SHP77 (cell line): ENCODE data around the gene ZNF285.
"Not testable (repeated sequence)": the region's sequence is repeated elsewhere in the genome, so short reads cannot be mapped to it uniquely, and the experiment has no call there.

Experiments used
- DNase-seq, 2 experiments: peaks; one replicate each; lab custom pipeline; 2025; lab: John Stamatoyannopoulos, UW

Gene ZNF285

DNA sequence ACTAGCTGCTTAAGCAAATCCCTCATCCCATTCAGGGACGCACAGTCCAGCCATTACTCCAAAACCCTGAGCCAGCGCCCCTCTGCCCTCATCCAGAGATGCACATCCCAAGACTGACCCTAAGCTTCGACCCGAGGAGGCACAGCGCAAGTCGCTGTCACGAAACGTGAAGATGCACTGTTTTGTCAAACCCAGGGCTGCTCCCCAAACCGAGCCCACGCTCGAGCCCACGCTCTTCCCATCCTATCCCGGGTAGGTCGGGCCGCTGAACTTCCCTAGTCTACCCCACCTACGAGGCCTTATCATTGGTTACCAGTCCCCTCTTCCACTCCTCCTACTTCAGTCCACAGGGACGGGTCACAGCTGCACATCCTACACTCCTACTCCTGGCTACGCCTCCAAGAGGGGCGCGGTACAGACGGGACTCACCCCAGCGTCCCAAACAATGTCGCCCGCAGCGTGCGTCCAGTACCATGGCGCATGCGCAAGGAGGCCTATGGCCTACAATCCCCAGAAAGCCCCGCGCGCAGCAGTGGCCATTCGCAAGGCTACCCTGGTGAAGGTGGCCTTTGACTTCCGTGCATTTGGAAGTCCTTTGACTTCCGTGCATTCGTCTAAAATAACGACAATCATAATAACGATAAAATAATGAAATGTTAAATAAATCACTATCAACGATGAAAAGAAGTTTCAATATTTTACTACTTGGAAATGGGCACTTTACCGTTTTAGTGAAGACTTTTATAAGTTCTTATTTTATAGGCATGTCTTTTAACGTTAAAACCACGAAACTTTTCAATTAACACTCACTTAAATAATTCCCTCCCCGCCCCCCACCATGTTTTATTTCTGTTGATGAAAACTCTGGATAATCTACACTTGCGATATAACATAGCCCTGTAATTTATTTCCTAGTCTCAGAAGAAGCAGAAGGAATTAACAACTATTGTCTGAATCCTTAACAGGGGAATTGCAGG lies at the start of gene ZNF285:
TSS of gene ZNF285 (minus strand) at position 470 of the 977 bp plus-strand sequence. CDS start 4,395 bp downstream, outside the sequence.
- DNase-seq, result no peak

GRCh38 chr19:44447916-44448674 lies 46.7 kb upstream of the ZNF285 start, which contains the start of gene ZNF229:
TSS of gene ZNF229 (minus strand) at chr19:44448472. CDS start at chr19:44442847, 5,625 bp downstream.
- peak; percentile 79 to 84 for DNase-seq

DNA sequence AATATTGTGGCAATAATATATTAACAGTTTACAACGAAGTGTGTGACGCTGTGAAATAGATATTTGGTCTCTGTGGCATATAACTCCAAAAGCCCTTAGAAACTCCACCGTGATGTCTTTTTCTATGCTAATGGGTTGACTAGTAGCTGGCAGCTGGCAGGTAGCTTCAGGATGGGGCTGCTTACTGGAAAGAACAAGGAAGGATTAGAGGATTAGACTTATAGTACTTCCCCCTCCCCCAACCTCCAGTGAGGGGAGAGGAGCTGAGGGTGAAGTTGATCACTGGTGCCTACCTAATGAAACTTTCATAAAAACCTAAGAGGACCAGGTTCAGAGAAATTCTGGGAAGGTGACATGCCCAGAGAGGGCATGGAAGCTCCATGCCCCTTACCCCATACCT lies 37.0 kb upstream of the ZNF285 start:
- DNase-seq, result no peak

GRCh38 chr19:44435441-44435840 lies 34.0 kb upstream of the ZNF285 start:
- no peak for DNase-seq

DNA sequence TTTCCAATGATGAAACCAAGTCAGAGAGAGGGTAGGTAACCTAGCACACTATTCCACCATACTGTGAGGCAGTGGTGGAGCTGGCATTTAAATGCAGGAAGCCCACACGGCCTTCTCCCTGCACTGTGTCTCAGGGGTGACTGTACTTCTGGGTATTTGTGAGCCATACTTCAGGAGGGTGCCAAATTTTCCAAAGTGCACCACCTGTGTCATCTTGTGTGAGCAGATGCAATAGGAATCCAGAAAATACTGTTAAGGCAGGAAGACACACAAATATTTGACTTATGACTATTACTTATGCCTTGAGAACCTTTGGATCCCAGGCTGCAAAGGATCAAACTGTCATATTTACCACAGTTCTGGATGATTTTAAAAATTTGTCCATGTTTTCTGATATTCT lies 29.5 kb upstream of the ZNF285 start:
- DNase-seq, result no peak

GRCh38 chr19:44415553-44415952 lies 14.1 kb upstream of the ZNF285 start:
- not testable (repeated sequence) for DNase-seq

GRCh38 chr19:44389268-44389667 lies 12.1 kb downstream of the ZNF285 start:
- DNase-seq, result not testable (repeated sequence)

DNA sequence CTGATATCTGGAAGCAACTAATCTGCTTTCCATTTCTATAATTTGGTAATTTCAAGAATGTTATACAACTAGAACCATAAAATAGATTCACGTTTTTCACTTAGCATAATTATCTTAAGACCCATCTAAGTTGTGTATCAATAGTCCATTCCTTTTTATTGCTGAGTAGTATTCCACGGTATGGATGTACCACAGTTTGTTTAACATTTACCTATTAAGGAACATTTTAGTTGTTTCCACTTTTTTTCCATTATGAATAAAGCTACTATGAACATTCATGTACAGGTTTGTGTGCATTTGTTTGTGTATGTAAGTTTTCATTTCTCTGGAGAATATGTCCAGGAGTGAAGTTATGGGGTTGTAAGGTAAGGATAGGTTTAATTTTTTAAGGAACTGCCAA lies 26.6 kb downstream of the ZNF285 start:
- no peak for DNase-seq

GRCh38 chr19:44371815-44372480 lies 29.5 kb downstream of the ZNF285 start:
- DNase-seq, result no peak

DNA sequence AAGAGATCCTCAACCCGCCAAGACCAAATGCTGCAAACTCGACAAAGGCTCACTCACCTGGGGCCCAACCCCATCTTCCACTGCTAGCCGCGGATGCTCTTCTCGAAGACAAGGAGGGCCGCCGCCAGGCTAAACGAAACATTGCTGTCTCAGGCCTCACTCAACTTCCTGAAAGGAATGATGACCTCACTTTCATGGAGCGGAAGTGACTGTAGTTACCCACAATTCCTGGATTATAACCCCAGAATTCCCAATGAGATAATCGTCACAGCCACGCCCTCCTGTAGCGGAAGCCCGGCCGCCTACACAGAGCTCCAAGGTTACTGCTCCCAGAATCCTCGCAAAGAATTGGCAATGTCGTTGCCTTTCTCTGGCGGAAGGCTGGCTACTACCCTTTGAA lies 34.4 kb downstream of the ZNF285 start:
- no peak for DNase-seq

- peak; percentile 94 to 96 for DNase-seq
Measured at GRCh38 chr19:44356383-44357111, 44.9 kb downstream of the ZNF285 start, which contains the start of gene ZNF112. TSS of gene ZNF112 (minus strand) at chr19:44356680. CDS start at chr19:44340539, 16,141 bp downstream.

- DNase-seq, result no peak
Measured at GRCh38 chr19:44346556-44346955, 54.9 kb downstream of the ZNF285 start.

DNA sequence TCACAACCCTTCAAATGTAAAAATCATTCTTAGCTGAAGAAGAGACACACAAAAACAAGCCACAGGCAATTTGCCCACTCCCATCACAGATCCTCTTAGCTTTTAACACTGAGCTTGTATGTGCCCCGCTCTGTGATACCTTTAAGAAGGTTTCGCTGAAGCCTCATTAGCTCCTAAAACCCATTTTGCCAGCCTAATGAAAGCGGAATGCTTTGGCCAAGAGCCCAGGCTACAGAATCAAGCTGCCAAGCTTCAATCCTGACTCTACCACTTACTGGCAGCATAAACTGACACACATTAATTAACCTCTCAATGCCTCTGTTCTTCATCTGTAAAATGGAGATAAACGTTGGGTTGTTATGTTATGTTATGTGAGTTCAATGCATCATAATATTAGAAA lies 55.4 kb downstream of the ZNF285 start:
- no peak for DNase-seq

- no peak for DNase-seq
Measured at GRCh38 chr19:44344255-44344654, 57.2 kb downstream of the ZNF285 start.

DNA sequence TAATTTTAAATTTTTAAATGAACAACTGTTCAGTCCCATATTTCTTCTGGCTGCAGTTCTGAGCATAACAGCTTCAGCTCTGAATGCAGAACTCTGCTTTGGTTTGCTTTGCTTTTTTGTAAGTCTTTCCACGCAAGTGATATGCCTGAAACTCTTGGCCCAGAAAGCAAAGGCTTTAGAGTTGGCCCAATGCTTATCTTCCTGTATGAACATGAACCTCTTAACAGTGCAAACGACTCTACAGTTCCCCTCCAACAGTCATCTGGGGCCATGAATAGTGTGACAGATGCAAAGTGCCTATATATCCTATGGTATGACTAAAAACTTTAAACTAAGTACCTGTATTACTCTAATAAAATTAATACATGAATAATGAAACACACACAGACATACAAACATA lies 59.6 kb downstream of the ZNF285 start:
- DNase-seq, result no peak

DNA sequence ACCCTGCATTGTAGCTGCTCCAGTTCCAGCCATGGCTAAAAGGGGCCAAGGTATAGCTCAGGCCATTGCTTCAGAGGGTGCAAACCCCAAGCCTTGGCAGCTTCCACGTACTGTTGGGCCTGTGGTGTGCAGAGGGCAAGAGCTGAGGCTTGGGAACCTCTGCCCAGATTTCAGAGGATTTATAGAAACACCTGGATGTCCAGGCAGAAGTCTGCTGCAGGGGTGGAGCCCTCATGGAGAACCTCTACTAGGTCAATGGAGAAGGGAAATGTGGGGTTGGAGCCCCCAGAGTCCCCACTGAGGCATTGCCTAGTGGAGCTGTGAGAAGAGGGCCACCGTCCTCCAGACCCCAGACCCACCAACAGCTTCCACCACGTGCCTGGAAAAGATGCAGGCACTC lies 66.8 kb downstream of the ZNF285 start:
- not testable (repeated sequence) for DNase-seq
